ENCODE data around the gene DNAJC1. TPM values are rescaled to one million over a fixed set of nuclear protein-coding genes. Genes with fewer than 3 reads are reported as not detected.

The DNAJC1 gene
- 13.3 and 22.8 TPM in 2 replicates for total RNA-seq (2012; rRNA removed)
- polyA plus RNA-seq (2012; rRNA removed), result 12.7 and 13.7 TPM in 2 replicates
- 9.3 and 12.0 TPM in 2 replicates for polyA plus RNA-seq (2012; cell fraction: cytosol; rRNA removed)
- polyA plus RNA-seq (2012; cell fraction: nucleus; rRNA removed; ENCODE audit: low replicate concordance), result 7.1 and 10.2 TPM in 2 replicates
- Bru-seq, nascent RNA, result percentile 71 among the genes with signal in this experiment
- BruChase-seq, experiment 1, labeled RNA remaining after a 6-hour chase, result percentile 65 among the genes with signal in this experiment
- percentile 68 among the genes with signal in this experiment for BruChase-seq, experiment 2, labeled RNA remaining after a 2-hour chase
- long read RNA-seq, transcript DNAJC1-202 (12 exons, 2,106 nt), result major isoform, 32 of 52 reads
- long read RNA-seq, partial matches to known transcripts, result 15 of 52 reads
- long read RNA-seq, other reads (novel, unspliced or antisense), result 4 of 52 reads

GRCh38 chr10:22003177-22003963 is at the start of gene DNAJC1:
TSS of gene DNAJC1 (minus strand) at chr10:22003730. CDS start at chr10:22003434, 296 bp downstream.
- Histone ChIP-seq H4K91ac (ENCODE audit: insufficient read depth, low read depth, low read length) (no peak within 1 kb of the TSS), H3K18ac (ENCODE audit: low read depth, low read length) (peak within 1 kb of the TSS; percentile 0; the same call in 1 of the 2 replicates), H4K5ac (ENCODE audit: low read depth, low read length) (peak within 1 kb of the TSS; percentile 47), H2AFZ (replicated peaks; ENCODE audit: low read length, poor library complexity) (peak within 1 kb of the TSS; percentile 99), H2BK15ac (ENCODE audit: low read depth, low read length) (peak within 1 kb of the TSS; percentile 13; the same call in 1 of the 3 replicates), H3K4ac (ENCODE audit: low read depth, low read length) (peak within 1 kb of the TSS; percentile 74), H3K4me2 (ENCODE audit: low read depth, low read length) (peak within 1 kb of the TSS; percentile 100), H2AK9ac (replicated peaks; ENCODE audit: low read depth, low read length, poor library complexity) (peak within 1 kb of the TSS; percentile 79), H3K9me1 (ENCODE audit: insufficient read depth, low read length) (peaks cover 3% of the 10 kb centered on the region), H3K56ac (ENCODE audit: extremely low read depth, insufficient read depth, low read length) (0 out of 2 replicates have a peak within 1 kb of the TSS, but pooled peaks have one; percentile 50), H2BK20ac (ENCODE audit: low read depth, low read length) (0 out of 2 replicates have a peak within 1 kb of the TSS, but pooled peaks have one; percentile 43), H4K20me1 (ENCODE audit: insufficient read depth, low read length) (no peaks in the 10 kb centered on the region), H3K14ac (replicated peaks; ENCODE audit: low read depth, low read length) (peak within 1 kb of the TSS; percentile 23), H2AK5ac (ENCODE audit: low read depth, low read length) (no peak within 1 kb of the TSS), H3K79me1 (ENCODE audit: low read depth in 1 of 2, low read length in 2 of 2) (peaks cover 11 to 27% of the 10 kb centered on the region in 2 experiments), H4K8ac (ENCODE audit: low read depth in 2 of 2, low read length in 2 of 2) (peak within 1 kb of the TSS; percentile 78 to 89), H3K36me3 (ENCODE audit: control insufficient read depth, insufficient read depth, low read length) (no peaks in the 10 kb centered on the region), H3K23ac (ENCODE audit: low read depth, low read length) (peak within 1 kb of the TSS; percentile 15), H3K4me3 (ENCODE audit: insufficient read depth, low read depth, low read length) (peak within 1 kb of the TSS; percentile 69), H3K4me1 (ENCODE audit: control insufficient read depth, insufficient read depth, low read length) (no peaks in the 10 kb centered on the region; the same call in 1 of the 2 replicates), H2BK120ac (ENCODE audit: low read depth, low read length) (no peak within 1 kb of the TSS), H3K9me3 (ENCODE audit: control insufficient read depth, insufficient read depth, low read length) (no peaks in the 10 kb centered on the region), H3K27me3 (ENCODE audit: control insufficient read depth, insufficient read depth, low read length) (no peaks in the 10 kb centered on the region; the same call in none of the 2 replicates), H2BK5ac (ENCODE audit: low read depth, low read length, poor library complexity, severe bottlenecking) (peak within 1 kb of the TSS; percentile 51), H3K27ac (ENCODE audit: insufficient read depth, low read length) (peak within 1 kb of the TSS; percentile 29), H3K9ac (ENCODE audit: low read depth, low read length) (peak within 1 kb of the TSS; percentile 72)
- dilution Hi-C loops (cut with HindIII; ENCODE audit: low sequenced_read_pairs, unreplicated experiment), result no loop called here
- intact Hi-C loops (cut with micrococcal nuclease), result loop anchor here (2.0 to 10.0 kb wide), 6 partner anchors 224 to 1064 kb away; partner anchors contain the start of genes COMMD3 and PIP4K2A
- WGBS, 2 experiments (ENCODE audit: extremely low coverage in 2 of 2, insufficient read length in 1 of 2), result 0% methylated on average over 16 of the region's 83 CpGs; no CpG with 5 or more reads in 1 of the 2 experiments
- DNase-seq (peak; percentile 90), ATAC-seq (ENCODE audit: low read depth) (peak; percentile 99)
- no TSS peak for BruUV-seq (replicated peaks)
- TF ChIP-seq RFX5 (IDR thresholded peaks at IDR 0.05; ENCODE audit: low read depth, low read length) (peak; percentile 92), RCOR1 (IDR thresholded peaks at IDR 0.05; ENCODE audit: insufficient replicate concordance, low read length) (no peak), MXI1 (IDR thresholded peaks at IDR 0.05; ENCODE audit: borderline replicate concordance, low read depth, low read length) (peak; percentile 55), USF2 (IDR thresholded peaks at IDR 0.05; ENCODE audit: low read depth, low read length) (peak; percentile 41), POLR2A (IDR thresholded peaks at IDR 0.05; ENCODE audit: low read depth, low read length) (peak; percentile 62)
- in situ Hi-C loops (cut with MboI; ENCODE audit: low sequenced_read_pairs), result loop anchor here (10.0 to 25.0 kb wide), 3 partner anchors 311 to 559 kb away; partner anchors contain the start of gene COMMD3
- CTCF ChIA-PET, result interaction anchor here (0.7 to 2.9 kb wide), 4 partner anchors 9 to 986 kb away, joined by 3 to 10 read pairs (median 3); no protein-coding TSS in a partner anchor
- POLR2A ChIA-PET (ENCODE audit: unreplicated experiment), result interaction anchor here (0.6 kb wide), 1 partner anchor 18 kb away, joined by 21 read pairs; no protein-coding TSS in a partner anchor

All from IMR-90 (cell line).